Fibroblast of lung (primary cell): ENCODE data around the gene CNOT9. TPM values are rescaled to one million over a fixed set of nuclear protein-coding genes. Genes with fewer than 3 reads are reported as not detected.

Source experiments
- DNase-seq, 2 donors: peaks; one replicate each; pipeline versions ENCODE4 v3.0.0 to v3.0.0-alpha.2; 2010; ENCODE audit warnings: low read depth in 2 of 2
- H2AFZ ChIP-seq: 2 replicates; pipeline ENCODE4 v1.5.1; 2012; ENCODE audit warnings: low read length, control low read depth, inconsistent platforms
- H3K27ac ChIP-seq: 2 replicates; pipeline ENCODE4 v1.5.1; 2011; ENCODE audit warnings: low read length, control low read depth; ENCODE audit not compliant: insufficient read depth
- H3K27me3 ChIP-seq: 2 replicates; pipeline ENCODE4 v1.5.1; 2011; ENCODE audit warnings: mild to moderate bottlenecking, low read length; ENCODE audit not compliant: control insufficient read depth, insufficient read depth
- H3K36me3 ChIP-seq: 2 replicates; pipeline ENCODE4 v1.5.1; 2011; ENCODE audit warnings: low read length; ENCODE audit not compliant: control insufficient read depth, insufficient read depth
- H3K4me1 ChIP-seq: 2 replicates; pipeline ENCODE4 v1.5.1; 2011; ENCODE audit warnings: low read length; ENCODE audit not compliant: control insufficient read depth, insufficient read depth; ENCODE audit errors: extremely low read depth
- H3K4me2 ChIP-seq: 2 replicates; pipeline ENCODE4 v1.5.1; 2011; ENCODE audit warnings: low read length, control low read depth; ENCODE audit not compliant: insufficient read depth; ENCODE audit errors: extremely low read depth
- H3K4me3 ChIP-seq, 4 experiments: fragments of 200-600 bp in 1 of 4; sonication (generic) in 1 of 4; replicated peaks in 1 of 4; 2 replicates each; pipeline ENCODE4 v1.5.1; 2011 to 2016; ENCODE audit warnings: low read length in 4 of 4, low read depth in 3 of 4, mild to moderate bottlenecking in 3 of 4, control low read depth in 2 of 4, inconsistent platforms in 1 of 4, mixed read lengths in 1 of 4; ENCODE audit not compliant: insufficient read depth in 1 of 4; ENCODE audit errors: control extremely low read depth in 1 of 4
- H3K79me2 ChIP-seq: 2 replicates; pipeline ENCODE4 v1.5.1; 2012; ENCODE audit warnings: mild to moderate bottlenecking, low read length, inconsistent platforms; ENCODE audit not compliant: control insufficient read depth, insufficient read depth
- H3K9ac ChIP-seq: 2 replicates; pipeline ENCODE4 v1.5.1; 2011; ENCODE audit warnings: mild to moderate bottlenecking, low read length, control low read depth; ENCODE audit not compliant: insufficient read depth
- H3K9me3 ChIP-seq: 2 replicates; pipeline ENCODE4 v1.5.1; 2012; ENCODE audit warnings: low read depth, low read length; ENCODE audit not compliant: control insufficient read depth, insufficient read depth
- H4K20me1 ChIP-seq: 2 replicates; pipeline ENCODE4 v1.5.1; 2011; ENCODE audit warnings: low read length; ENCODE audit not compliant: control insufficient read depth, insufficient read depth; ENCODE audit errors: extremely low read depth
- CTCF ChIP-seq, 2 donors: IDR thresholded peaks in 1 of 2; conservative IDR thresholded peaks in 1 of 2; 1 replicate in 1 of 2; 2 replicates in 1 of 2; pipeline ENCODE4 v1.5.1; 2011 to 2012; ENCODE audit warnings: low read length in 2 of 2, control low read depth in 1 of 2, inconsistent platforms in 1 of 2, low read depth in 1 of 2, mild to moderate bottlenecking in 1 of 2
- EZH2 ChIP-seq: IDR thresholded peaks from 2 replicates; pipeline ENCODE4 v1.5.1; 2012; ENCODE audit warnings: low read length, control low read depth, mild to moderate bottlenecking; ENCODE audit errors: missing control alignments
- polyA plus RNA-seq, 2 donors: library from polyadenylated mRNA; depleted of rRNA in 1 of 2; stranded (reverse) in 1 of 2; unstranded in 1 of 2; fragments of >200 nt; gene quantifications; 2 replicates each; pipeline ENCODE4 v1.2.1, GENCODE V29; 2011 to 2012; ENCODE audit warnings: missing spikeins in 1 of 2
- total RNA-seq: library from RNA; depleted of rRNA; stranded (reverse); fragments of >200 nt; gene quantifications from 2 replicates; pipeline ENCODE4 v1.2.1, GENCODE V29; 2014

The CNOT9 gene
- total and polyA plus RNA-seq, 2 donors (not counting 1 experiment from before 2014, with no cell fraction given): 31.4 to 45.9 TPM

GRCh38 chr2:218529990-218530389 is 38.6 kb upstream of the CNOT9 start:
- Histone ChIP-seq H3K4me2 (no peak overlapping the region), H3K9ac (no peak overlapping the region), H2AFZ (no peak overlapping the region), H3K27ac (no peak overlapping the region), H3K36me3 (peaks cover 3% of the 10 kb centered on the region), H3K9me3 (no peaks in the 10 kb centered on the region), H3K27me3 (no peaks in the 10 kb centered on the region), H4K20me1 (no peaks in the 10 kb centered on the region), H3K79me2 (no peaks in the 10 kb centered on the region), H3K4me3 (no peak overlapping the region), H3K4me1 (no peaks in the 10 kb centered on the region)
- TF ChIP-seq EZH2: no peak
- no peak for TF ChIP-seq CTCF (conservative IDR thresholded peaks at IDR 0.05 in 1 of 2, IDR thresholded peaks at IDR 0.05 in 1 of 2; ENCODE audit: low read depth in 1 of 2, low read length in 2 of 2)
- DNase-seq: no peak

GRCh38 chr2:218536804-218537494 is 31.7 kb upstream of the CNOT9 start:
- DNase-seq: no peak
- Histone ChIP-seq H3K27ac (no peak overlapping the region), H3K79me2 (no peaks in the 10 kb centered on the region), H3K27me3 (no peaks in the 10 kb centered on the region), H3K4me1 (no peaks in the 10 kb centered on the region), H3K4me3 (no peak overlapping the region), H4K20me1 (no peaks in the 10 kb centered on the region), H3K36me3 (peaks cover 4% of the 10 kb centered on the region), H3K4me2 (no peak overlapping the region), H3K9ac (no peak overlapping the region), H2AFZ (no peak overlapping the region), H3K9me3 (no peaks in the 10 kb centered on the region)
- TF ChIP-seq CTCF (conservative IDR thresholded peaks at IDR 0.05 in 1 of 2, IDR thresholded peaks at IDR 0.05 in 1 of 2; ENCODE audit: low read depth in 1 of 2, low read length in 2 of 2): no peak
- TF ChIP-seq EZH2: no peak

GRCh38 chr2:218540015-218540414 is 28.6 kb upstream of the CNOT9 start:
- H3K27ac ChIP-seq: no peak overlapping the region
- no peaks in the 10 kb centered on the region for H3K4me1 ChIP-seq
- no peaks in the 10 kb centered on the region for H3K9me3 ChIP-seq
- H2AFZ ChIP-seq: no peak overlapping the region
- H3K4me3 ChIP-seq: no peak overlapping the region
- H3K9ac ChIP-seq: no peak overlapping the region
- H4K20me1 ChIP-seq: no peaks in the 10 kb centered on the region
- no peak for TF ChIP-seq CTCF (conservative IDR thresholded peaks at IDR 0.05 in 1 of 2, IDR thresholded peaks at IDR 0.05 in 1 of 2; ENCODE audit: low read depth in 1 of 2, low read length in 2 of 2)
- TF ChIP-seq EZH2: no peak
- no peak overlapping the region for H3K4me2 ChIP-seq
- peak; percentile 4 to 34 for DNase-seq
- H3K27me3 ChIP-seq: no peaks in the 10 kb centered on the region
- peaks cover 4% of the 10 kb centered on the region for H3K36me3 ChIP-seq
- H3K79me2 ChIP-seq: no peaks in the 10 kb centered on the region
